ENCODE data around the gene TTC6.
"Not testable (repeated sequence)": the region's sequence is repeated elsewhere in the genome, so short reads cannot be mapped to it uniquely, and the experiment has no call there.

TTC6 gene

GRCh38 chr14:37594971-37595808 is at the start of gene TTC6, which contains the start of gene FOXA1:
Gene TTC6 (plus strand): TSS chr14:37595629. CDS start chr14:37622065, 26,436 bp downstream.
Gene FOXA1 (minus strand): TSS chr14:37595249. CDS start chr14:37594972, 277 bp downstream.
- no peak for DNase-seq

- no peak for DNase-seq
Measured at GRCh38 chr14:37546621-37547447, 48.6 kb upstream of the TTC6 start.

- DNase-seq = no peak
Measured at GRCh38 chr14:37550511-37550910, 44.9 kb upstream of the TTC6 start.

- no peak for DNase-seq
Measured at GRCh38 chr14:37551119-37551518, 44.3 kb upstream of the TTC6 start.

GRCh38 chr14:37553935-37554550 is 41.4 kb upstream of the TTC6 start:
- no peak for DNase-seq

- not testable (repeated sequence) for DNase-seq
Measured at GRCh38 chr14:37555596-37555995, 39.8 kb upstream of the TTC6 start.

GRCh38 chr14:37558740-37559139 is 36.7 kb upstream of the TTC6 start:
- DNase-seq = no peak

GRCh38 chr14:37559386-37559785 is 36.0 kb upstream of the TTC6 start:
- no peak for DNase-seq

- DNase-seq = no peak
Measured at GRCh38 chr14:37563189-37563588, 32.2 kb upstream of the TTC6 start.

- DNase-seq = no peak
Measured at GRCh38 chr14:37565550-37565949, 29.9 kb upstream of the TTC6 start.

- no peak for DNase-seq
Measured at GRCh38 chr14:37566811-37567371, 28.5 kb upstream of the TTC6 start.

GRCh38 chr14:37569729-37570128 is 25.7 kb upstream of the TTC6 start:
- no peak for DNase-seq

- no peak for DNase-seq
Measured at GRCh38 chr14:37571391-37571790, 24.0 kb upstream of the TTC6 start.

GRCh38 chr14:37573356-37573755 is 22.1 kb upstream of the TTC6 start:
- DNase-seq = no peak

- DNase-seq = no peak
Measured at GRCh38 chr14:37579274-37579673, 16.2 kb upstream of the TTC6 start.

GRCh38 chr14:37580146-37580545 is 15.3 kb upstream of the TTC6 start:
- DNase-seq = no peak

- no peak for DNase-seq
Measured at GRCh38 chr14:37583358-37584210, 11.8 kb upstream of the TTC6 start.

GRCh38 chr14:37584211-37585100 is 11.0 kb upstream of the TTC6 start:
- no peak for DNase-seq

- DNase-seq = no peak
Measured at GRCh38 chr14:37585101-37585511, 10.3 kb upstream of the TTC6 start.

- DNase-seq = no peak
Measured at GRCh38 chr14:37585971-37586796, 9.2 kb upstream of the TTC6 start.

All from GF-D8 (cell line).